HTERT RPE-1 (cell line): ENCODE results near the gene ST8SIA5.

Source experiments
- in situ Hi-C: fragments of 300-500 bp; cut with MboI; formaldehyde crosslinking; loops from 4 replicates; pipeline ENCODE4 v1.14.3; 2020; ENCODE audit warnings: low sequenced_read_pairs

The ST8SIA5 gene

DNA sequence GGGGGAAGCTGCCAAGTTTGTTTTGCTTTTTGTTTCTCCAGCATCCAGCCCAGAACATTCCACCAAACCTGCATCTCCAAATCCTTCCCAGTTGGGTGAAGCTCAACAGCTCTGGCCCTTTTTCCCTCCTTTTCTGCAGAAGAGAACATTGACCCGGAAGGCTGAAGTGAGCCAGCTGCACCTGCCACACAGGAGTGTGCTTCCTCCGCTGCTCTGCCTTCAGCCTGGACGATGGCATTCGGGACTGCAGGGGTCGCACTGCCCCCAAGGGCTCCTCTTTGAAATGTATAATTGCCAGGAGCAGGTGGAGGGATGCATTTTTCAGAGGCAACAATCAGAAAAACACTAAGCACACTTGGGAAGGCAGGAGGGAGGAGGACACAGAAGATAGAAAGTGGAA is 41.8 kb downstream of the ST8SIA5 start:
- in situ Hi-C loops: no loop called here

DNA sequence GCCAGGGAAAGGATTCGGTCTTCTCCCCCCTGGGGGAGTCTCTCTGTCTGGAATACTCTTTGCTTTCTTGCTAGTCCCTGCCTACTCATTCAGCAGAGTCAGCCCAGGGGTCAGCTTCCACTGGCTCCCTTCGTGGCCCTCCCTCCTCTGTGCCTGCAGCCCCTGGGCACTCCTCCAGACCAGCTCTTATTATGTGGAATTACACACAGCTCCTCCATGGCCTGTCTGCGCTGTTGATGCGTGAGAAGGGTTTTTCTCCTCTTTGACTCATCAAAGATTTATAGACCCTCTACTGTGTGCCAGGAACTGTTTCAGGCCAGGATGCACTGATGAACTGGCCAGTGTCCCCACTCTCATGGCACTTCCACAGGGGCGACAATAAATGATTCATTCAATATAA is 44.4 kb downstream of the ST8SIA5 start:
- in situ Hi-C loops: no loop called here

DNA sequence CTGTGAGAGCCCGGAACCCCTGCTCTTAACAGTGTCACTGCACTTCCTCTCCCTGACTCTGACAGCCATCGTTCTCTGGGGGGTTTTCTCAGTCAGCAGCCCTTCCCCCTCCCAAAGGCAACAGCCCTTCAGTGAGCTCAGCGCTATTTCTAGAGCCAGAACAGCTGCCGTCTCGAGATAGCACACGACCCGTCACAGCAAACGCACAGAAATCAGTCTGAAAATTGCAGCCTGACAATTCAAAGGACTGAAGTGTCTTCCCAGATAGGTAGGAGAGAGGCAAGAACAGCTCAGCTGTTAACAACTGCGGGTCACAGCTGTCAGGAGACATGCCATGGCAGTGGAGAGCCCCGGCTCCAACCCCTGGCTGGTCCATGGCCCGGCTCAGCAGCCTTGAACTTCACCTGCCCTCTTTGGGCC is 45.4 kb downstream of the ST8SIA5 start:
- in situ Hi-C loops: no loop called here

DNA sequence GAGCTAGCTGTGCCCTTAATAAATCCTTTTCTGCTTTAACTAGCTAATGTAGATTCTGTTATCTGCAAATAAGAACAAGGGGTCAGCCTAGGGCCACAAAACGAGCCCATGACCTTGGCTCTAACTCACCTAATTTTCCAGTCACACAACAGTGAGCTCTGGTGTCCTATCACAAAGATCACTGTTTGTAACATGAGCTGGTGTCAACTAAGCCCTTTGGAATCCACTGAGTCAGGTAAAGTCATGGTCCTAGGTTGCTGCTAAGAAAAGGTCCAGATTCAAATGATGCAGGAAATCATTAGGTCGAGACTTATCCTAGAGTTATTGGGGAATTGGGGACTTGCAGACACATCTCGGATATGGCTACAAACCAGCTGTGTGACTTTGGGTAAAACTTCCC is 49.9 kb downstream of the ST8SIA5 start:
- in situ Hi-C loops: no loop called here

DNA sequence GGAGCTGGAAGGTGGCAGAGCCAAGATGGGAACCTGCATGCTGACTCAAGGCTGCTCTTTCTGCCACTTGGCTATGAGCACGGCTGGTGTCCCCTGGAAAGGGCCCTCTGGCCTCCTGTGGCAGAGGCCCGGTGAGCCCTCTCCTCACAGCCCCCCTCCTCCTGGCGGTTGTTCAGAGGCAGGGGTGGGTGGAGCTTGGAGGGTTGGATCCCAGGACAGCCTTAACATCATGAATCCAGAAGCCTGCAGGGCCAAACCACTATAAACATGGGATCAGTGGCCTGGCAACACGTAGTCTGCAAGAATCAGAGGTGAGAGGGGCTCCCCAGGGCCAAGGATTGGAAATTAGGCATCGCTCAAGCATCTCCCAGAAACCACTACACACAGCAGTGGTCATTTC is 51.3 kb downstream of the ST8SIA5 start:
- in situ Hi-C loops: no loop called here

DNA sequence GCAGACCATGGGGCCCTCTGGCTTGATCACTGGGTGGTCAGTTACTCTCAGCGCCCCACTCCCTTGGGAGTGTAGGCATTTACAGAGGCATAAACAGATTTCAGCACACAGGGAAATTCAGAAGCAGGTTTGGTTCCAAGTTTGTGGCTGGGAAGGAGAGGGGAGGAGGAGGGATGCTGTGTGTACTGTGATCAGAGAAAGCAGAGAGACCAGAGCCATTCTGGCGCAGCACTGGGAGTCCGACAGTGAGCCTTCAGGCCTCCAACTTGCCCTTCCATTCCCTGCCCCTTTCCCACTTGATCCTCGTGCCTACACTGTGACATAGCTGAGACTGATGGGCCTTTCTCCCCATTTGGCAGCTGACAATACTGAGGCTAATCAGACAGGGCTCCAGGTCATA is 52.0 kb downstream of the ST8SIA5 start:
- in situ Hi-C loops: no loop called here

DNA sequence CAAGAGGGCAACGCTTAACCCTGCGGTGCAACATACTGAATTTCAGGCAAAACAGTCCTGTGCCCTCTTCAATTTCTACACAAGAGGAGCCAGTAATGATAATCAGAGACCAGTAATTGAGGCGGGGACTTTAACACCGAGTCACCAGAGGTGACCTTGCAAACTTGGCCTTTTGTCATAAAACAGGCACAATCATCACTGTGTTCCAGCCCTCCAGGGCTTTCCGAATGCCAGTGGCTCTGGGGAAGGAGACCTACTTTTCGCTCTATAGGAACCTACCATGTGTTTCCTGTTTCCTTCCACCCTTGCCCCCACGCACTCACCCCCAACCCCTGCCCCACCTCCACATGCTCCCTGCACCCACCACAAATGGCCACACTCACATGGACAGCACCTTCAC is 52.7 kb downstream of the ST8SIA5 start:
- in situ Hi-C loops: no loop called here

DNA sequence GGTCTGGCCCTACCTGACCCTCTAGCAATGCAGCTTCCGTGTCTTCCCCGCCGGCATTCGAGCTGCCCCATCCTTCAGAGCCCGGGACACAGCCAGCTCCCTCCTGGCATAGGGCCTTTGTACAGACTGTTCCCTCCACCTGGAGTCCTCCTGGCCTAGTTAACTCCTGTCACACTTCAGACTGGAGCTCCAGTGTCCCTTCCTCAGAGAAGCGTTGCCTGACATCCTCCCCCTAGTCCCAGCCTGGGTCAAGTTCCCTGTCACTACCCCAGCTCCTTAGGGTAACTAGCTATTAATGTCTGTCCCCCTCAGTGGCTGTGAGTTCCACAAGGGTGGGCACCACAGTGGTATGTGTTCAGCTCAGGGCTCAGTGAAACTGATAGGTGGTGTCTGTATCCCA is 54.4 kb downstream of the ST8SIA5 start:
- in situ Hi-C loops: no loop called here

DNA sequence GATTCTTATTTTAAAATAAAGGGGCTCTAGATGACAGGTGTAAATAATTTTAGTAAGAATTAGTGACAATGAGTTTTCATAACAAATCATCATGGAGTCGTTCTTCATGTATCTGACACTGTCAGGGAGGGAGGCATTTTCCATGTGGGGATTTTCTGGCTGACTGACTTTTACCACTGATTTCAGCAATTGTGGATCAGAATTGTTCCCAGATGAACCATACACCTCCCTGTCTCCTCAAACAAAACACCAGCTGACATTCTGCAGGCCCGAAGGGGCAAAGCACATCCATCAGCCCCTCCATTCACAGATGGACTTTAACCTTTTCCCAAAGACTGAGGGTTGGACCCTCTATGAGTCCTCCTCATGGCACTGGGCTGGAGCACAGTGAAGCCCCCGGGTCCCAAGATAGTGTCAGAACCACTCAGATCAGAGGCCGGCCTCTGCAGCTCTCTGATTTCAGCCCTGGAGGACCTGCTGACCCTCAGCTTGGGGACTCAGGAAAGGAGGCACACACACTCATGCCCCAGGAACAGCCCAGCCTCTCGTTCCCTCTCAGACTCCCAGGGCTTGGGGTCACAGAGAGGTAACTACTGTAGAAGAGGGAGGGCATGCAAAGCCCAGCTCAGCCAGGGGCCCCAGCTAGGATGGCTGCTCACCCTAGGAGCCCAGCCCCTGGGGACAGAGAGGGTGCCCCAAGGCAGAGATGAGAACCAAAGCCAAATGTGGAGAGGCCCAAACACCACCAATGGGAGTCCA is 56.6 kb downstream of the ST8SIA5 start:
- in situ Hi-C loops: no loop called here

DNA sequence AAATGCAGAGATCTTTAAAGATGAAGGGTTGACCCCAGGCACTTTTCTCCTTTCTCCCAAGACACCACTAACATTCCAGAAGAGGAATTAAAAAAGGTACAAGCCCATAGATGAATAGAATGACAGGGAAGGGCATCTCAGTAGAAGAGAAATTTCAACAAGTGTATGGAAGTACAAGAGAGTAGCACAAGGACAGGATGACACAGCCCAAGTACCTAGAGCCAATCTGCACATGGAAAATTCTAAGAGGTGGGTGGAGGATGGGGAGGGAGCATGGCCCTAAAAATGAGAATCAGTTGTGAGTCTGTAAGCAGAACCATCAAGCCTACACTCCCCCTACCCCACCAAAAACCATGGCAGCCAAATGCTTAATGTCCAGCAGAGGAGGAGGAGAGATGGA is 60.2 kb downstream of the ST8SIA5 start:
- in situ Hi-C loops: no loop called here

DNA sequence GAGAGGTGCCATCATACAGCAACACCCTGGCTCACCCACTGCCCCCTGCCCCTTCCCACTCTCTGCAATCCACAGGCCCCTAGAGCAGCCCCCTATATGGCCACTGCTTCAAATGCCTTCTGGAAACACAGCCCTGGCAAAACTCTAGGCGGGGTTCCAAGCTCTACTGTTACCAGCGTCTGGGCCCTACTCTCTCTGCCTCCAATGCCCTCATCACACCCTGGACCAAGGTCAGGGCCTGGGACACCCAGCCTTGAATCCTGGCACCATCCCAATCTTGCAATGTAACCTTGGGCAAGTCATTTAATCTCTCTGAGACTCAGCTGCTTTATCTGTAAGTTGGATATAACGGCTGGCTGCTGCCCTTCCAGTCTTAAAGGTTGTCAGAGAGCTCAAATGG is 60.6 kb downstream of the ST8SIA5 start:
- in situ Hi-C loops: no loop called here

DNA sequence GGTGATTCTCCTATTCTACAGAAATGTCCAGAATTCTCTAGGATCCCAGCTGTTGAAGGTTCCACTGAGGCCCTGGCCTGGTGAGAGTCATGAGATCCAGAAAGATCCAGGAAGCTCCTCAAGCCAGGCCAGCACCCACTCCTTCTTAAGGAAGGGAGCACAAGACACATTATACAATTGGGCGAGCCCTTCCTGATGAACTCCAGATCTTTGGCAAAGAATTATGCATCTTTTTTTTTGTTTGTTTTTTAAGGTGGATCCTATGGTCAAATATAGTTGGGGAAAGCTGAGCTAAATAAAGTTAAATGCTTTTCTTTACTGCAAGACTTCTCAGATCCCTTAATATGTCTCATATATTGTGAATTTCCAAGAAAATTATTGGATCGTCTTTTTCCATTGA is 62.9 kb downstream of the ST8SIA5 start:
- in situ Hi-C loops: no loop called here

DNA sequence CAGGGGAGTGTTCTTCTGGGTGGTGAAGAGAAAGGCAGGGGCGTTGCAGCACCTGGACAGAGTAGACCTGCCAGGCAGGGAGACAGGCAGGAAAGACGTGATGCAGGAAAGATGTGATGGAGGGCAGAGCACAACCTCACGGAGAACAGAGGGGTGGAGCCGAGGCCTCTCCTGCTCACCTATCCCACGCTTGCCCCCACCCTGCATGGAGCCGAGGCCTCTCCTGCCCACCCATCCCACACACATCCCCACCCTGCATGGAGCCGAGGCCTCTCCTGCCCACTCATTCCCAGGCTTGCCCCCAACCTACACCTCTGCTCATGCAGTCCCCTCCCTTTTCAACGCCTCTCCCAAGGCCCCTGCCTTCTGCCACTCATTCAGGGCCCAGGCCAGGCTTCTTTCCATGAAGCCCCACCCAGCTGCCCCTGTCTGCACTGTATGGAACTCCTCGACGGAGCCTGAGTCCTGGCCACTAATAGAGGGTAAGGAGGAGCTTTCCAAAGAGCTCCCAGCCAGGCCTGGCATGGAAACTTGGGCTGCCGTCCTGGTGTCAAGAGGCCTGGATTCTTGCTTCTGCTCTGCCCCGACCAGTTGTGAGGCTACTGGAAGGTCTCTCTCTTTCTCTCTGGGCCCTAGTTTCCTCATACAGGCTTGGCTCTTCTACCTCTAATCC is 67.9 kb downstream of the ST8SIA5 start:
- in situ Hi-C loops: no loop called here

DNA sequence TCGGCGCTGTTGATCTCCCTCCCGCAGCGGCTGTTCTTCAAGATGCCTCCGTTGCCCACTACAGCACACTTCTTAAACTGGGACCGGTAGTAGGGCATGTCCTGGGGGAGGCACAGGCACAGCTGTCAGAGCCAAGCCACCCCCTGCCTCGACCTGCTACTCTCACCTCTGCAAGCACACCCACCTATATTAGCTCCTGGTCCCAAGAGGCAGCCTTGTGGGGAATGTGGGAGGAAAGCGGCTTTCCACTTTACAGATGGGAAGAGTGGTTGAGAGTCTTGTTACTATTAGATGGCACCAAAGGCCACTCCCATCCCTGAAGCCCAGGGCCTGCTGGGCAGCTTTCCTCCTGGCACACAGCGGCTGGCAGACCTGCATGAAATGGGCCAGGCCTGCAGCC is 70.7 kb downstream of the ST8SIA5 start:
- in situ Hi-C loops: no loop called here

DNA sequence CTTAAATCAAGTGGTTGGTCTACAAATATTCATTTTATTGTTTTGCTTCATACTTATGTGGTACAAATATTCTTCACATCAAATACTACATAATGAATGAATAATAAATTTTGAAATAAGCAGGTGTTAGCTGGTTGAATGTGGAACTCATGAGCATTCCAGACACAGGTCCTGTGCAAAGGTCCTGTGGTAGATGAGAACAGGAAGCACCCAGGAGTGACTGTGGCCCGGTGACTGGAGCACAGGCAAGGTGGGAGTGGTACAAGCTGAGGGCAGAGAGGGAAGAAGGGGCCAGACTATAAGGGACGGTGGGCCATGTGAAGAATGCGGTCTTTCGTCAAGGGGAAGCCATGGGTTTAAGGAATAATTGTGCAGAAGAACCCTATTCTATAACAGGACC is 73.6 kb downstream of the ST8SIA5 start:
- in situ Hi-C loops: no loop called here

DNA sequence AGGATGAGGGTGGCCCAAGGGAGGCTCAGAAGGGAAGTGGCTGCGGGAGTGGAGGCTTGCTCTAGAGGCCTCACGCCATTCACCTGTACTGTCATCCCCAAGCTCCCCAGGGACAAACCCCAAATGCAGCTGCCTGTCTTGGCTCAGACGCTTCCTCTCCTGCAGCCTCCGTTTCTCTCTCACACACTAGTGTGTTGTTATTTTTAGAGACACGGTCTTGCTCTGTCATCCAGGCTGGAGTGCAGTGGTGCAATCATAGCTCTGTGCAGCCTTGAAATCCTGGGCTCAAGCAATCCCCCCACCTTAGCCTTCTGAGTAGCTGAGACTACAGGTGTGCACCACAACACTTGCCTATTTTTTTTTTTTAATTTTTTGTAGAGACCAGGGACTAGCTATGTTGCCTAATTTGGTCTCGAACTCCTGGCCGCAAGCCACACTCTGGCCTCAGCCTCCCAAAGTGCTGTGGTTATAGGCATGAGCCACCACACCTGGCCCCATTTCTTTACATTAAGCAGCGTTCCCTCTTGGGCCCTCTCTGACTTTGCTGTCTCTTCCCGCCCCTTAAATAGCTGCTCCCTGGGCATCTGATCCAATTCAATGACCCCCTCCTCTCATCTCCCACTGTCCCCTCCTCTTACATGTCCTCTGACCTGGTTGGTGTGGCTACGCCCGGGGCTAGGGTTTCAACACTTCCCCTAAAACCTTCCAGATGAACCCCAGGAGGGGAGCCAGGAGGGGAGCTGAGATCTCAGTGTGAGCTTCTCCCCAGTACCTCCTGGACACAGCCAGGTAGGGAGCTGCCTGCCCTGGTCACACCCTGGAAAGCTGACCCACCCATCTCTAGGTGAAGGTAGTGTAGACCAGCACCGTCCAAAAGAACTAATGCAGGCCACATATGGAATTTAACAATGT is 75.8 kb downstream of the ST8SIA5 start:
- in situ Hi-C loops: no loop called here

DNA sequence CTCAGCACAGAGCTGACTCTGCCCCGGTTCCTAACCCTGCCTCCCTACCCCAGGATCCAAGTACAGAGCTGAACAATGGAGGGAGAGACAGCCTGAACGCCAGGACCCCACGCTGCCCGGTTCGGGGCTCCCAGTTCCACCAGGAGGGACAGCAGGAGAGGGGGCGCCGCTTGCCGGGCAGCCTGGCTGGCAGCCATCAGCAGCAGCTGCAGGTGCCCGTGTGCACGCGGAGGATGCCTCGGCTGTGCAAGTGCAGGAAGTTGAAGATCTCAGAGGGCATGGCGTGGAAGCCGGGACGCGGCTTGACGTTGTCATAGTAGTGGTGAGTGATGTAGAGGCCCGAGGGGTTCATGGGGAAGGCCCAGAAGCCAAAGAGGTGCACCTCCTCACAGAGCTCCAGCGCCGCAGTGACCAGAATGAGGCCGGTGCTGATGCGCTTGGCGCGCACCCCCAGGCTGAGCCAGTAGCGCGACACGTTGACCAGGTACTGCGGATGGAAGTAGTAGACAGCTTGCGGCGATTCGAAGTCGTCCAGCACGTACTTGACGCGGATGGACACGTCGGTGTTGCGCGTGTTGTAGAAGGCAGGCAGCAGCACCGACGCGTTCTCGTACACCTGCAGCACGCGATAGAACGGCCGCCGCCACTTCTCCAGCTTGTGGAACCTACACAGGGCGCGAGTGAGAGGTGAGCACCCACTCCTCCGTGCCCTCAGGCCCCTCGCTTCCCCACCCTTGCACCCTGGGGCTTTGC is 76.8 kb downstream of the ST8SIA5 start:
- in situ Hi-C loops: no loop called here

DNA sequence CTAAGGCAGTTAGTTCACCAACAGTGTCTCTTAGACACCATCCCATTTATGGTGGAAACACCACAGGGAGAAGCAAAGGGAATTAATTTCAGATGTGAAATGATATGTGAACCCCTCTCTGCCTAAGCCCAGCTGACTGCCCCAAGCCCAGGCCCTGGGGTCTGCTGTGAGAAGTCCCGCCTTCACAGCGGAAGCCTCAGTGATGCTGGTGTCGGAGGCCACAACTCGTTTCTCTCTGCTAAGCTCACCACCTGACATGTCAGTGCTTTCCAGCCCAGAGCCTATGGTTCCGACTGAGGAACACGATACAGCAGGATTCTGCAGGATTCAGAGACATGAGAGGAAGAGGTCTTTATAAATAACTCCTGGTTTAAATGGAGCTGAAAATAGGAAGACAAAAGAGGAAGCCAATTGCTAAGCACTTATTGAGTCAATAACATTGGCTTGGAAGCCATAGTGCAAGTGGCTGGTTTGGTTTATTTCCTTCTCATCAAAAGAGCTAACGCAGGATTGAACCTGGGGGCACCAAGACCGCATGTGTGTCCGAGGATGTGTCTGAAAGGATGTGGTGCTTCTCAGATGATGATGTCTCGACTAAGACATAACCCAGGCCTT is 78.0 kb downstream of the ST8SIA5 start:
- in situ Hi-C loops: no loop called here

DNA sequence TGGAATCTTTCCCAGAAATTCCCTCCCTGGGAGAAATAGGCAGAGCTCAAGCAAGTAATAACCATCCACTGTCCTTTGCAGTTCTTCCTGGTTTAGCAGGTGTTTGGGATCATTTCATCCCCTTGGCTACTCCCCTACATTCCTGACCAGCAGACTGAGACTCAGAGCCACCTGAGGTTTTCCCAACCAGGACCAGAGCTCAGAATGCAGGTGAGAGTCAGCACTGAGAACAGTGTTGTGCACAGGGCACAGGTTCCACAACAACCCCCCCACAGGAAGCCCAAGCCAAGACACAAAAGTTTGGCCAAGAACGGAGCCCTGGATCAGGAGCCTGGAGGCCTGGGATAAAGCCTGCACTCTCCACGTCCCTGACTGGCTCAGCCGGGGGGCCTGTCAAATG is 78.8 kb downstream of the ST8SIA5 start:
- in situ Hi-C loops: no loop called here

DNA sequence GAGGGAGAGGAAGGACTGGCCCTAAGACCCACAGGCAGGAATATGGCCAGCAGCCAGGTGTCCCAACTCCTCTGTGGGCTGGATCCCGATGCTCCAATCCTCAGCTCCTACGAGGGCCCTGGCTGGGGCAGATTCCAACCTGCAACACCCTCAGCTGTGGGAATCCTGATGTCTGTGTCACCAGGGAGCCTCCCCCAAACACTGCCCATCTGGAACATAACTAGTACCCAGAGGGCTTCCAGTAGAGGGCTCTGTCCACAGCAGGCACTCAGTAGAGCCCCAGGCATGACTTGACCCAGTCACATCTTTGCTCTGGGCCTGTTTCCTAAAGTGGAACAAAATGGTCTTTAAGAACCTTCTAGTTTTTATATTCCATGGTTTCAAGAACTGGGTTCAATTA is 79.2 kb downstream of the ST8SIA5 start:
- in situ Hi-C loops: no loop called here
